OCI-LY7 (cell line): ENCODE measurements around the gene RFESD. TPM values are rescaled to one million over a fixed set of nuclear protein-coding genes. Genes with fewer than 3 reads are reported as not detected.

Experiments
- BruUV-seq: library from RNA; stranded (reverse); fragments of 400-500 nt; replicated peaks from 2 replicates; lab custom pipeline; 2021; lab: Mats Ljungman, UMichigan
- CTCF ChIA-PET: fragments of 300-600 bp; sonication (Branson Sonifier 250); formaldehyde crosslinking; loops from one replicate; lab custom pipeline; 2022; ENCODE audit warnings: antibody characterized with exemption; ENCODE audit not compliant: unreplicated experiment; lab: Charles Lee
- POLR2A ChIA-PET: fragments of 300-600 bp; sonication (Branson Sonifier 250); formaldehyde crosslinking; loops from one replicate; lab custom pipeline; 2022; ENCODE audit warnings: antibody characterized with exemption; lab: Charles Lee
- DNase-seq: peaks from one replicate; pipeline ENCODE4 v3.0.0-alpha.2; 2015; ENCODE audit warnings: low spot score
- H2AFZ ChIP-seq: fragments of 200-600 bp; sonication (generic), shearing (Covaris generic); 2 replicates; pipeline ENCODE4 v1.6.1; 2014; ENCODE audit warnings: mild to moderate bottlenecking, antibody characterized with exemption, low read length, moderate library complexity
- H3K27ac ChIP-seq: fragments of 200-600 bp; sonication (generic); 2 replicates; pipeline ENCODE4 v1.5.1; 2014; ENCODE audit warnings: mixed run types, low read depth, mild to moderate bottlenecking, moderate library complexity, low read length, inconsistent platforms; ENCODE audit not compliant: poor library complexity, severe bottlenecking
- H3K36me3 ChIP-seq: fragments of 200-600 bp; sonication (generic); 2 replicates; pipeline ENCODE4 v1.6.1; 2014; ENCODE audit warnings: mild to moderate bottlenecking, antibody characterized with exemption, low read length, moderate library complexity, mixed read lengths; ENCODE audit not compliant: insufficient read depth
- H3K4me1 ChIP-seq: fragments of 200-600 bp; sonication (generic); 2 replicates; pipeline ENCODE4 v1.5.1; 2014; ENCODE audit warnings: mild to moderate bottlenecking, low read length; ENCODE audit not compliant: insufficient read depth, poor library complexity, severe bottlenecking
- H3K4me2 ChIP-seq: fragments of 200-600 bp; sonication (generic); 2 replicates; pipeline ENCODE4 v1.6.1; 2014; ENCODE audit warnings: mild to moderate bottlenecking, low read length
- H3K4me3 ChIP-seq: fragments of 200-600 bp; sonication (generic); 2 replicates; pipeline ENCODE4 v1.5.1; 2014; ENCODE audit warnings: mild to moderate bottlenecking, low read depth, low read length; ENCODE audit not compliant: poor library complexity, severe bottlenecking
- H3K79me2 ChIP-seq: fragments of 200-600 bp; sonication (generic); 2 replicates; pipeline ENCODE4 v1.6.1; 2016; ENCODE audit warnings: low read depth, mild to moderate bottlenecking, low read length, moderate library complexity, mixed read lengths; ENCODE audit not compliant: insufficient read depth
- H3K9me2 ChIP-seq: fragments of 200-600 bp; sonication (generic); 2 replicates; pipeline ENCODE4 v1.6.1; 2016; ENCODE audit warnings: mild to moderate bottlenecking, low read length, mixed read lengths; ENCODE audit not compliant: insufficient read depth
- H3K9me3 ChIP-seq: fragments of 200-600 bp; sonication (generic); 2 replicates; pipeline ENCODE4 v1.6.1; 2014; ENCODE audit warnings: mild to moderate bottlenecking, mixed run types, low read length, mixed read lengths
- H4K20me1 ChIP-seq: fragments of 200-600 bp; sonication (generic); 2 replicates; pipeline ENCODE4 v1.6.1; 2014; ENCODE audit warnings: mild to moderate bottlenecking, antibody characterized with exemption, low read length, moderate library complexity, mixed read lengths; ENCODE audit not compliant: insufficient read depth
- EZH2phosphoT487 ChIP-seq: fragments of 200-600 bp; sonication (generic); IDR thresholded peaks from 2 replicates; pipeline ENCODE4 v1.6.1; 2018; ENCODE audit warnings: low read depth, borderline replicate concordance, mild to moderate bottlenecking, mixed run types, antibody characterized with exemption, low read length, moderate library complexity, mixed read lengths
- intact Hi-C: fragments of 100-400 bp; cut with micrococcal nuclease; formaldehyde crosslinking; loops from one replicate; pipeline ENCODE4 v1.10.0; 2022; ENCODE audit not compliant: unreplicated experiment
- total RNA-seq, 2 experiments: library from RNA; depleted of rRNA in 1 of 2; stranded (reverse); fragments of >200 nt in 1 of 2; shearing (Covaris generic) in 1 of 2; gene quantifications; 2 replicates each; pipeline ENCODE4 v1.2.3, GENCODE V29; 2014 to 2022
- TF ChIP-seq, protein P1 (sequence below): fragments of 200-600 bp; sonication (generic); conservative IDR thresholded peaks from 2 replicates; pipeline ENCODE4 v1.5.1; 2014; ENCODE audit warnings: mild to moderate bottlenecking, antibody characterized with exemption, low read length, moderate library complexity, mixed read lengths

RFESD gene
- total RNA-seq, 2 experiments from 2014 or later = 7.6 TPM

DNA sequence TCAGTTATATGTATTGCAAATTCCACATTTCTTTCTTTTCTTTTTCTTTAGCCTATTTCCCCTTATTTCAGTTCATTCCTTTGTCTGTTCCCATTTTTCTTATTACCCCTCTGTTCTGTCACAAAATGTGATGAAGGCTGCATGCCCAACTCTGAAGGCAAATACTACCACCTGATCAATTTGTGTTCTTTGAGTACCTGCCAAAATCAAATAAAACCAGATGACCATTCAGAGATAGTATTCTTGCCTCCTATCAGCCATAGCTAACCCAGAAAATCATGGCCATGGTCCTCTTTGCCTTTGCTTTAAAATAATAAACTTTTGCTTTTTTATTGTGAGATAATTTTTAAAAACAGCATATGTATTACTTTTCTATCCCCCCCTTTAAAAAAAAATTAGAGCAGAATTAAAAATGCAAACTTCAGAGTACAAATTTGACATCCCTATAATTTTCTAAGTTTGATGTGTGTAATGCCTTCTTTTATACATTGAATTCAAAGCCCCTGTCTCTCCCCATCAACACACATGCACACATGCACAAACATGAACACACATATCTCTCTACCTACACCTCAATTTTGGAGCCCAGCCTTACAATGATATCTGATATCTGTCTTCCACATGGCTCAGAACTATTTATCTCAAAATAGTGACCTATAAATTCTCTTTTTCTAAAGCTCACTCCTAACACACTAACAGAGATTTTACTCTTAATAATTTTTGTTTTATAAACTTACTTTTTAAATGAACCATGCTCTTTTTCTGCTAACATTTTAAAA is 3.5 kb downstream of the RFESD start:
- no TSS peak for BruUV-seq
- ChIA-PET CTCF (no interaction called here), POLR2A (no interaction called here)
- DNase-seq = no peak
- Histone ChIP-seq H3K9me3 (no peaks in the 10 kb centered on the region), H3K4me1 (peaks cover 24% of the 10 kb centered on the region), H3K36me3 (peaks cover 6% of the 10 kb centered on the region; the same call in 1 of the 2 replicates), H2AFZ (peak overlapping the region; percentile 30; the same call in 1 of the 2 replicates), H3K4me3 (no peak overlapping the region), H3K27ac (no peak overlapping the region), H3K79me2 (peaks cover 10% of the 10 kb centered on the region; the same call in 1 of the 2 replicates), H3K9me2 (no peaks in the 10 kb centered on the region), H3K4me2 (peak overlapping the region; percentile 46; the same call in 1 of the 2 replicates), H4K20me1 (no peaks in the 10 kb centered on the region)
- TF ChIP-seq, protein P1, sequence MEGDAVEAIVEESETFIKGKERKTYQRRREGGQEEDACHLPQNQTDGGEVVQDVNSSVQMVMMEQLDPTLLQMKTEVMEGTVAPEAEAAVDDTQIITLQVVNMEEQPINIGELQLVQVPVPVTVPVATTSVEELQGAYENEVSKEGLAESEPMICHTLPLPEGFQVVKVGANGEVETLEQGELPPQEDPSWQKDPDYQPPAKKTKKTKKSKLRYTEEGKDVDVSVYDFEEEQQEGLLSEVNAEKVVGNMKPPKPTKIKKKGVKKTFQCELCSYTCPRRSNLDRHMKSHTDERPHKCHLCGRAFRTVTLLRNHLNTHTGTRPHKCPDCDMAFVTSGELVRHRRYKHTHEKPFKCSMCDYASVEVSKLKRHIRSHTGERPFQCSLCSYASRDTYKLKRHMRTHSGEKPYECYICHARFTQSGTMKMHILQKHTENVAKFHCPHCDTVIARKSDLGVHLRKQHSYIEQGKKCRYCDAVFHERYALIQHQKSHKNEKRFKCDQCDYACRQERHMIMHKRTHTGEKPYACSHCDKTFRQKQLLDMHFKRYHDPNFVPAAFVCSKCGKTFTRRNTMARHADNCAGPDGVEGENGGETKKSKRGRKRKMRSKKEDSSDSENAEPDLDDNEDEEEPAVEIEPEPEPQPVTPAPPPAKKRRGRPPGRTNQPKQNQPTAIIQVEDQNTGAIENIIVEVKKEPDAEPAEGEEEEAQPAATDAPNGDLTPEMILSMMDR = no peak
- no peak for TF ChIP-seq EZH2phosphoT487
- intact Hi-C loops = loop anchor here (5.0 kb wide), 2 partner anchors 1012 to 1532 kb away; partner anchors contain the start of genes CAST and RIOK2

DNA sequence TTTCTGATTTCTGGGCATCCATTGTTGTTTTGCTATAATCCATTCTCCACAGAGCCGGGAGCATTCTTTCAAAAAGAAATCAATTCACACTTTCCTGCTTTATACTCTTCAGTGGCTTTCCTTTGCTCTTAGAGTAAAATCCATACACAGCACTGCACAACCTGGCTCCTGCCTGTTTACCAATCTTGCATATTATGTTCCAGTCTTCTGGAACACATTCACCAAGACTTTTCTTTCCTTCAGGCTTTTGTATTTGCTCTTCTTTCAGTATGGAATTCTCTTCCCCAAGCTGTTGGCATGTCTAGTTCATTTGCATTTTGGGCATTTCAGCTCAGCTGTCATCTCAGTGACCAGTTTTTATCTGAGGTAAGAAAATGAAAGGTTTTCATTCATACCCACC is 6.3 kb downstream of the RFESD start:
- no peaks in the 10 kb centered on the region for H3K9me2 ChIP-seq
- no peak for DNase-seq
- H3K4me2 ChIP-seq = no peak overlapping the region
- BruUV-seq = no TSS peak
- TF ChIP-seq, protein P1 = no peak
- no peak for TF ChIP-seq EZH2phosphoT487
- H3K36me3 ChIP-seq = peaks cover 16% of the 10 kb centered on the region; the same call in 1 of the 2 replicates
- intact Hi-C loops = no loop called here
- no peak overlapping the region for H3K27ac ChIP-seq
- no peaks in the 10 kb centered on the region for H4K20me1 ChIP-seq
- no peak overlapping the region for H3K4me3 ChIP-seq
- peaks cover 18% of the 10 kb centered on the region for H3K4me1 ChIP-seq
- no peak overlapping the region for H2AFZ ChIP-seq
- H3K79me2 ChIP-seq = peaks cover 9% of the 10 kb centered on the region; the same call in 1 of the 2 replicates
- no peaks in the 10 kb centered on the region for H3K9me3 ChIP-seq
- CTCF ChIA-PET = no interaction called here
- POLR2A ChIA-PET = interaction anchor here (1.2 kb wide), 1 partner anchor 9 kb away, joined by 6 read pairs; no protein-coding TSS in a partner anchor

DNA sequence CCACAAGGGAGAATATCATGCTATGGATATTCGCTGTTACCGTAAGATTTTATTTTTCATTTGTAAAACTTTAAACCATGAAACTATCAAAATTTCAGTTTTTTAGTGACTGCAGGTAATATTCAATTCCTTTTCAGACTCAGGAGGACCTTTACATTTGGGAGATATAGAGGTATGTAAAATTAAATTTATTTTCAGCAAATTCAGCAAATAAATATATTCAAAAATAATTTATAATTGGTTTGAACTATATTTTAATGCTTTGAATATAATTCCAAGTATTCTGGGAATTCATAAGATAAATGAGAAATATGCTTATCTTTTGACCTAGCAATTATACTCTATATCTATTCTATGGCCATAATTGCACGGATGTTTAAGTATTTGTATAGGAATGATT is 7.6 kb downstream of the RFESD start:
- H3K9me3 ChIP-seq = no peaks in the 10 kb centered on the region
- ChIA-PET POLR2A (interaction anchor here (0.9 kb wide), 1 partner anchor 11 kb away, joined by 3 read pairs; no protein-coding TSS in a partner anchor), CTCF (no interaction called here)
- H3K4me3 ChIP-seq = no peak overlapping the region
- no peak overlapping the region for H3K4me2 ChIP-seq
- H3K4me1 ChIP-seq = peaks cover 6% of the 10 kb centered on the region
- H2AFZ ChIP-seq = no peak overlapping the region
- no peaks in the 10 kb centered on the region for H3K9me2 ChIP-seq
- no TSS peak for BruUV-seq
- no peaks in the 10 kb centered on the region for H4K20me1 ChIP-seq
- H3K79me2 ChIP-seq = no peaks in the 10 kb centered on the region; the same call in 1 of the 2 replicates
- no peak for TF ChIP-seq EZH2phosphoT487
- TF ChIP-seq, protein P1 = no peak
- H3K27ac ChIP-seq = no peak overlapping the region
- no peak for DNase-seq
- peaks cover 18% of the 10 kb centered on the region; the same call in 1 of the 2 replicates for H3K36me3 ChIP-seq
- intact Hi-C loops = no loop called here
